Activated CD8-positive, alpha-beta memory T cell treated with anti-CD3 and anti-CD28 coated beads for 48 hours (primary cell): ENCODE measurements around the gene DTNB.
"Not testable (repeated sequence)": the region's sequence is repeated elsewhere in the genome, so short reads cannot be mapped to it uniquely, and the experiment has no call there.

Source experiments
- DNase-seq, 3 experiments: peaks; one replicate each; pipeline ENCODE4 v3.0.0-alpha.2; 2020; ENCODE audit warnings: low read depth in 2 of 3, low spot score in 2 of 3

Gene DTNB

DNA sequence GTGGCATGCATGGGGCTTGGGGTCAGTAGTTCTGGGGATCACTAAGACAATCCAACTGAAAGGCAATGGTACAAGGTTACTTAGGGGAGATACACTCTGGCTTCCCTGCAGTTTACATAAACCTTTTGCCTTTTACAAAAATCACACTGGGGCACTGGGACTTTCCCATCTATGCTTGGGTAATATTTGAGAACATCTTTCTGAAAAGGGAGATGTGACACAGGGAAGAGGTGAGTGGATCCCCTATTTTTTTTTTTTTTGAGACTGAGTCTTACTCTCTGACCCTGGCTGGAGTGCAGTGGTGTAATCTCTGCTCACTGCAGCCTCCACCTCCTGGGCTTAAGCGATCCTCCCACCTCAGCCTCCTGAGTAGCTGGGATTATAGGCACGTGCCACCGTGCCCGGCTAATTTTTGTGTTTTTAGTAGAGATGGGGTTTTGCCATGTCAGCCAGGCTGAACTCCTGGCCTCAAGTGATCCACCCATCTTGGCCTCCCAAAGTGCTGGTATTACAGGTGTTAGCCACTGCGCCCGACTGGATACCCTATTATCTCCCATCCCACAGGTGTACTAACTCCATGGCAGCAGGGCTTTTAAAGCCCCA is 248.8 kb downstream of the DTNB start:
- DNase-seq, result no peak

GRCh38 chr2:25421820-25422411 is 251.5 kb downstream of the DTNB start:
- DNase-seq, result no peak

- DNase-seq, result no peak
These were observed 252.1 kb downstream of the DTNB start for GRCh38 chr2:25421289-25421688.

GRCh38 chr2:25420820-25421237 is 252.5 kb downstream of the DTNB start:
- no peak for DNase-seq

DNA sequence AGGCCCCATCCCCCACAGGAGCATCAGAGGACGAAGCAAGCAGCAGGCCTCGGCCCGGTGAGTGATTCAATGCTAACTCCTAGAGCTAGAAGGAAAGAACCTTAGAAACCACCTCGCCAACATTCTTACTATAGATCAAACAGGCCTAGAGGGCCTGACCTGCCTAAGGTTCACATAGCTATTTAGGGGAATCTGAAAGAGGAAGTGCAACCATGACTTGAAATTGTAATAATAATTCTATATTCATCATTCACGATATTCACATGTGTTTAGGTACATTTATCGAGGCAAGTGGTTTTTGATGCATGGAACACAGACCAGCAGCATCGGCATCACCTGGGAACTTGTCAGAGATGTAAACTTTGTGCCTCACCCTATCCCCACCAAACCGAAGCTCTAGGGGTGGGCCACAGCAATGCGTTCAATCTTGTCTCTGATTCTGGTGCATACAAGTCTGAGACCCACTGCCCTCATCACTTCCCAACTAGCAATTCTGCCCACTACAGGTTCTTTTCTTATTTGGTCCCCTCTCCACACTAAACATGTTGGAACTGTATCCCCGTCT is 253.6 kb downstream of the DTNB start:
- DNase-seq, result no peak

- DNase-seq, result no peak
These were observed 254.3 kb downstream of the DTNB start for GRCh38 chr2:25418944-25419677.

GRCh38 chr2:25417715-25418369 is 255.5 kb downstream of the DTNB start:
- DNase-seq, result no peak

DNA sequence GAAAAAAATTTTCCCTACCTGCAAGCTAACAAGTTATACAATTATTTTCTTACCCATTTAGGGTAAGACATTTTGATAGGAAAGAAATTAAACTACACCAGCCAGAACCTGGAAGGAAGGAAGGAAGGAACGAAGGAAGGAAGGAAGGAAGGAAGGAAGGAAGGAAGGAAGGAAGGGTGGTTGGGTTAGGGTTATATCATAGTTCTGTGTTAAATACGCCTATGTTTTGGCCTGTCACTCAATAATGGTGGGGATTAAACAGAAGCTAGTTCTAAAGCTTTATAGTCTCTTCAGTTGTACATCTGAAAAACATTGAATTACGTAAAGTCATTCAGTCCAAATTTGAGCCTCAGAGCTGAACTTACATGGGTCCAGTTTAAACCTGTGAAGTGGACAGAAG is 256.7 kb downstream of the DTNB start:
- DNase-seq, result no peak

GRCh38 chr2:25414781-25415180 is 258.6 kb downstream of the DTNB start:
- DNase-seq, result no peak

DNA sequence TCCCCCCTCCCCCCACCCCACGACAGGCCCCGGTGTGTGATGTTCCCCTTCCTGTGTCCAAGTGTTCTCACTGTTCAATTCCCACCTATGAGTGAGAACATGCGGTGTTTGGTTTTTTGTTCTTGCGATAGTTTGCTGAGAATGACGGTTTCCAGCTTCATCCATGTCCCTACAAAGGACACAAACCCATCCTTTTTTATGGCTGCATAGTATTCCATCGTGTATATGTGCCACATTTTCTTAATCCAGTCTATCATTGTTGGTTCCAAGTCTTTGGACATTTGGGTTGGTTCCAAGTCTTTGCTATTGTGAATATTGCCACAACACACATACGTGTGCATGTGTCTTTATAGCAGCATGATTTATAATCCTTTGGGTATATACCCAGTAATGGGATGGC is 260.0 kb downstream of the DTNB start:
- not testable (repeated sequence) for DNase-seq

DNA sequence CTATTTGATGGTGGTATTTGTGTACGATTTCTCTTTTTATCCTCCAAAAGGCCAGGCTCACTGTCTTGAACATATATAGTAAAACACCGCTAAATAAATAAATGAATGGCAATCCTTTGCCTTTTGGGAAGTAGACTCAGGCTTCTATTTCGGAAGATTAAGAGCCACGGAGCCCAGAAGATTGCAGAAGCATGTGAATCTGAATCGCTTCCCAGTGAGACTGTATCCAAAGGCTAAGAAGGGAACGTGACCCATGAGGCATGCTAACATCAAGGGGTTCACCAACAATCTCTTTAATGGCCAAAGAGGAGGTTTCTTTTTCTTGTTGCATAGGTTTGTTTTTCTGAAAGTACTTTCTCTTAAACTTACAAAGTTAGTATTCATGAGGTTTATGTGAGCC is 261.6 kb downstream of the DTNB start:
- DNase-seq, result no peak

- DNase-seq, result no peak
These were observed 262.1 kb downstream of the DTNB start for GRCh38 chr2:25411281-25411680.

DNA sequence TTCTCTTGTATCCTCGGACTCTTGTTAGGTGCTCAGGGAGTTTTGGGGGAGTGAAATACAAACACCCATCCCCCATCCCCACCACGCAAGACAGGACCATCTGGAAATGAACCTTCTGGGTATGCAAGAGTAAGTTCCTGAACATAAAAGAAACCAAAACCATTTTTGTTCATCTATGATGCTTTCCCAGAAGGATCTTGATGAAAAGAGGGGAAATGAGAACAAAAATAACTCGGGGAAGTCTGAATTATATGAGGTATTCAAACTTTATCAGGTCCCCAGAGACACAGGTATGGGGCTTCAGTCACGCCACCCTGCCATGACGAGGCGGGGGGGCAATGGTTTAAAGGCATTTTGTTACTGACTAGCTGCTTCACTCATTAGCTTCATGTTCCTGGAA is 263.0 kb downstream of the DTNB start:
- no peak for DNase-seq

GRCh38 chr2:25409468-25409867 is 263.9 kb downstream of the DTNB start:
- no peak for DNase-seq

DNA sequence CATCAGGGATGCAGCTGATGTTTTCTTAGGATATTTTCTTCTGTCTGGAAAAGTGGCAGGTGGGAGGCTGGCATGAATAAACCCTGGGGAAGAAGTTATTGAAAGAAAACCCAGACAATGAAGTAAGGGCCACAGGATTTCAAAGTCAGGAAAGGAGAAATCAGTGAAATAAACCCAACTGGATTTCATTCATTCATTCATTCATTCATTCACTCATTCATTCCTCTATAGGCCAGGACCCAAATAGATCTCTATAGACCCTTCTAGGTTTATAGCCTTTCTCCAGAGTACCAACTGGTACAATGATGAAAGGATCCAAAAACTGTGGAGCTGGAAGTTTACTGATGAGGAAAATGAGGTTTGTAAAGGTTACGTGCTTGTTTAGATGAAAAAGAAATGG is 264.3 kb downstream of the DTNB start:
- no peak for DNase-seq

DNA sequence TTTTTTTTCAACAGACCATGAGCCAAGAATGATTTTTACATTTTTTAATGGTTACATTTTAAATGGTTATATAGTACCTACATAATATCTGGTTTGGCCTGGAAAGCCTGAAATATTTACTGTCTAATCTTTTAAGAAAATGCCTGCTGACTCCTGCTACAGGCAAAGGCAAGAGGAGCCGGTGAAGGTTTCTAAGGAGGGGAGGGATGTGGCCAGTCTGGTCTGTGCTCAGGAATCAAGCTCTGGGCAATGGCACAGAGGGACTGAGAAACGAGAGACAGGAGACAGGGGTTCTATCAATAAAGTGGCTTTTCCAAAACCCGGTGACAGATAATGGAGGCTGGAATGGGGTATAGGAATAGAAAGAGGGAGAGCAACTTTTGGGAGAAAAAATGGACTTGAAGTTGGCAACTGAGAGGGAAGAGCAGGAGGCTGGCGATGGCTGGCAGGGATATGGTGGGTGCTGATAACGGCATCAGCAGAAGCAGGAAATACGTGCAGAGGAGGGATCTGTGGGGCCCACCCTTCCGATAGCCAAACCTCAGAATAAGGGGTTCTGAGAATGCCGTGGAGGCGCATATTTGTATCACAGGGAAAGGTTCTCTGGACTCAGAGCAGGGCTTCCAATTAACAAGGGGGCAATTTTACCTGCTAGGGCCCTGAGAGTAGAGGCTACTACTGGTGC is 267.6 kb downstream of the DTNB start:
- no peak for DNase-seq

- not testable (repeated sequence) for DNase-seq
These were observed 270.1 kb downstream of the DTNB start for GRCh38 chr2:25403120-25403760.

DNA sequence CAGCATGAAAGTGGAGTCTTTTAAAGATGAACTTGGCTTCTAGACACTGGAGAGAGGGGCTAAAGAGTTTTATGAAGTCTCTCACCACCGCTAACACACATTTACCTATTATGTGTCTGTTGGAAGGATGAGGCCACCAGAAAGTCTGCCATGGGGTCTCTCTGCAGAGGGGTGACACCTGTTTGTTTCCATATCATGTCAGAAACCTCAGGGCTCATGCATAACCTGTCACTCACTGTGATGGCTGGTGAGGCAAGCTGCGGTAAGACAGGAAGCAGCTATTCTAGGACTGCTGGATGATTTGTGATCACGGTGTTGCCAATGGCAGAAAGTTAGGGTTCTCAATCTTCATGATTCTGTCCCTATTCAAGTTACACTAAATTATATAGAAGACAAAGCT is 270.9 kb downstream of the DTNB start:
- DNase-seq, result no peak

DNA sequence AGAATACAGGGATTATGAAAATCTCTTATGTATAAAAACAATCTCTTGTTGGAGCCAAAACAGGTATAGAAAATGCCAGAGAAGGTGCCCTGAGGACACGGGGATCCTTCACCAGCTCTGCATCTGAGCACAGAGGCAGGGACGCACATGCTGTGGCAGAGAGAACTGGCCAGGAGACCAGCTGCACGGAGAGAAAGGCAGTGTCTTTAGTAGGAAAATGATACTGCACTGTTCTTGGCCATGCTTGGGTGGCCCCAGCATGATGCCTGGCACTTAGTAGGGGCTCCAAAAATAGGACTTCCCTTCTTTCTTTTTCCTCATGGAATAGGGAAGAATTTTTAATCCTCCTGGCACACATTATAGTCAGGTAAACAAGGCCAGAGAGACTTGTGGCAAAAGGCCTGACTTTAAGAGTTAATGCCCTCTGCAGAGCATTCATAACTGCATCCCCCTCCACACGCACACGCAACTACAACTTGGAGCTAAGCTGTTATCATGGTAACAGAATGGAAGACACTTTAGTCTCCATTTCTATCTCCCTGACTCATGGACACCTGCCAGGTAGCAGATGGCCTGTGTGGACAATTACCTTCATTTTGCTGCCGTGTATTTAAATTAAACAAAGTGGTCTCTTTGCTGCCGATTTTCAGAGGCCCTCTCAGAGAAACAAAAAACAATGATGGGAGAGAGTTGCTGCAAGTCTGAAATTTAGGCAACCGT is 271.9 kb downstream of the DTNB start:
- DNase-seq, result no peak

GRCh38 chr2:25400576-25401216 is 272.7 kb downstream of the DTNB start:
- DNase-seq, result no peak
